ENCODE data around the gene CRYBG1.

DNA sequence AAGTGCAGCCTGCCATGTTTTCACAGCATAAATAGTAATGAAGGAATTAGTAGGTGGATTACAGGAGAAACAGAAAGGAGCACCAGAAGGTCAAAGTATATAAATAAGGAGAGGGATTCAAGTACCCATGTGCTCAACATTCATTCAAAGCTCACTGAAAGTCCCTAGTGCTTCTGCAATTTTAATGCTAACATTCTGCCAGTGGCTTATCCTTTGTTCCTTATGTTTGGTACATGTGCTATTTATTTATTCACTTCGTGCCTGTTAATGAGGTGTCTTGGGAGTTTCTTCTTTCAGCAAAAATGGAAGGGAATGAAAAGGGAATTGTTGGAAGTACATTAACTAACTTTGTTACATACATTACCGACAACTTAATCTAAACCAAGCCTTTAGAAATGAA lies 105.7 kb downstream of the CRYBG1 start:
- TF ChIP-seq, protein P1, sequence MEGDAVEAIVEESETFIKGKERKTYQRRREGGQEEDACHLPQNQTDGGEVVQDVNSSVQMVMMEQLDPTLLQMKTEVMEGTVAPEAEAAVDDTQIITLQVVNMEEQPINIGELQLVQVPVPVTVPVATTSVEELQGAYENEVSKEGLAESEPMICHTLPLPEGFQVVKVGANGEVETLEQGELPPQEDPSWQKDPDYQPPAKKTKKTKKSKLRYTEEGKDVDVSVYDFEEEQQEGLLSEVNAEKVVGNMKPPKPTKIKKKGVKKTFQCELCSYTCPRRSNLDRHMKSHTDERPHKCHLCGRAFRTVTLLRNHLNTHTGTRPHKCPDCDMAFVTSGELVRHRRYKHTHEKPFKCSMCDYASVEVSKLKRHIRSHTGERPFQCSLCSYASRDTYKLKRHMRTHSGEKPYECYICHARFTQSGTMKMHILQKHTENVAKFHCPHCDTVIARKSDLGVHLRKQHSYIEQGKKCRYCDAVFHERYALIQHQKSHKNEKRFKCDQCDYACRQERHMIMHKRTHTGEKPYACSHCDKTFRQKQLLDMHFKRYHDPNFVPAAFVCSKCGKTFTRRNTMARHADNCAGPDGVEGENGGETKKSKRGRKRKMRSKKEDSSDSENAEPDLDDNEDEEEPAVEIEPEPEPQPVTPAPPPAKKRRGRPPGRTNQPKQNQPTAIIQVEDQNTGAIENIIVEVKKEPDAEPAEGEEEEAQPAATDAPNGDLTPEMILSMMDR (IDR thresholded peaks at IDR 0.05), result no peak
- TF ChIP-seq EZH2 (IDR thresholded peaks at IDR 0.05; ENCODE audit: borderline replicate concordance, insufficient read depth, low read depth, low read length, poor library complexity, severe bottlenecking), result no peak

Measured in B cell (primary cell).